HG03432 (cell line): ENCODE results near the gene PCBD1.

Source experiments
- ATAC-seq: cut with Tn5 transposase; IDR thresholded peaks from one replicate; pipeline ENCODE4 v1.9.1; 2021; ENCODE audit warnings: mild to moderate bottlenecking, moderate library complexity; ENCODE audit not compliant: unreplicated experiment

PCBD1 gene

GRCh38 chr10:70905071-70906021 lies 17.0 kb upstream of the PCBD1 start:
- ATAC-seq: no peak

GRCh38 chr10:70903262-70903921 lies 15.0 kb upstream of the PCBD1 start:
- no peak for ATAC-seq

- ATAC-seq: no peak
Measured at GRCh38 chr10:70902661-70903261, 14.4 kb upstream of the PCBD1 start.

GRCh38 chr10:70901276-70901878 lies 13.0 kb upstream of the PCBD1 start:
- ATAC-seq: no peak

DNA sequence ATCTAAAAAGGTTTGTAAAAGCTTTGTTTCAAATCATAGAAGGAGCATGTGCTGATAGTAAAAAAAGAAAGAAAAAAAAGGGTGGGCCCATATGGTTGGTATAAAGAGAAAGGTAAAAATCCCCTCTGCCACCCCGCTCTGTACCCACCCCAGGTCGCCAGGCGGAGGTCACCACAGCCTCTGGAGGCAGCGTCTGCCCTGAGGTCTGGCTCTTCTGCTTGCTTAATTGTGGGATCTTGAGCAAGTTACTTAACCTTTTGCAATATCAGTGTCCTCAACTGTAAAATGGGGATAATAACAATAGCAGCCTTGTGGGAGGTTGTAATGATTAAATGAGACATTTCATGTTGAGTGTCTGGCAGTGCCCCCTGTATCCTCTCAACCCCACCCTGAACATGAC lies 10.7 kb upstream of the PCBD1 start:
- ATAC-seq: no peak

DNA sequence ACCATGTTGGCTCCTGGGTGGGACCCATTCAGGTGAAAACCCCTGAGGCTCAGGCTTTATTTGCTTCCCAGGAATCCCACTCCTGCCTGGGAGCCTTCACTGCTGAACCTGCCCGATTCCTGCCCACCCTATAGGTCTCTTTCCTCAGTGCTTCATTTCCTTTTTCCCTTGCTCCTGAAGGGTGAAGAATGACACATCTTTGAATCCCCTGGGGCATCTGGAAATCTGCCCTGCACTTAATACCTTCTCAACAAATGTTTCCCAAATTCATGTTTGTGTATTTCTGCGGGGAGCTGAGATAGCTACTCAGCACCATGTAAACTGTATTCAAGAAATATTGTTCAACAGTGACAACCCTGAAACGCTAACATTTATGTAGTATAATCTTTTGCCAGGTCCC lies 10.3 kb upstream of the PCBD1 start:
- no peak for ATAC-seq

GRCh38 chr10:70896551-70896950 lies 8.2 kb upstream of the PCBD1 start:
- ATAC-seq: no peak

DNA sequence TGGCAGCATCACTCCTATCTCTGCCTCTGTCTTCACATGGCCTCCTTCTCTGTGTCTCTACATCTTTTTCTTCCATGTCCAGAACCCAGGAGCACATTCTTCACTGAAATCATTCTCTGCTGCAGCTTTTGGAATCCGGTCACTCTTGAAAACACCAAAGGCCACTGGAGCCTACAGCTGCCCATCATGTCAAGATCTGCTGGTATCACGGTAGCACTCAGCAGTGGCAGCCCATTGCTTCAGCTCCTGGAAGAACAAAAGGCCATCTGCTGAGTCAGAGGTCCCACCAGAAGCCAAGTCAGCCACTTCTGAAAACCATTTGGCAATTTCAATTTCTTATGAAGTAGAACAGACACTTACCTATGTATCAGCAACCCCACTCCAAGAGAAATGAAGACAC lies 6.1 kb upstream of the PCBD1 start:
- ATAC-seq: no peak

DNA sequence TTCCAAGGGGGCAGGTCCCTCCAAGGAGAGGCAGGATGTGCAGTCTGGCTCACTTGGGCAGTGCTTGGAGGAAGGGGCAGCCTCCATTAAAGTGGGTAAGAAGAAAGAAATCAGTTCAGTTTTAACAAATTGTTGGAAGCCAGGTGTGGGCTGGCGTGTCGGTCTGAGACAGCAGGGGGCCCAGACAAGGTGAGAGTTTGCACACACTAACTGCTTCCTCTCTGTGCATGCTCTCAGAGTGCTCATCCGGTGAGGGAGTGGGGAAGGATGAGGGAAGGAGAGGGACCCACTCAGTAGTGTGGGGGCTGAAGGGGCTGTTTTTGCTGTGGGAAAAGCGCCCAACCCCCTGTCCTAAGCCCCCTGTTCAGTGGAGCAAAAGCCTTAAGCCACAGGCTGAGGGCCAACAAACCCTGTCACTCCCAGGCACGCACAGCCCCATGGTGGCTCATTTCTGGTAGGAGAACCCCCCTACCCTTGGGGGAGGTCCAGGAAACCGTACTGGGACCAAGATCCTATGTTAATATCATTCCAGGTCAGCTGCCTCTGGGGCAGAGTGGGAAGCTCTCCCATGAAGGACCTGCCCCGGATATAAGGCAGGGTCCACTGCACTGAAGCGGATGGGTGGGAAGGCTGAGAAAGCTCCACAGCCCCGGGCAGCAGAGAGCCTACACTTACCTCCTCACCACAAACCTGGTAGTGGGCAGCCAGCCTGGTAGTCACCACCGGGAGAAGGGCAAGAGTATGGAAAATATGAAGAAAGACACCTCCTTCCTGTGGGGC lies 5.1 kb upstream of the PCBD1 start:
- no peak for ATAC-seq

- ATAC-seq: no peak
Measured at GRCh38 chr10:70892631-70893030, 4.3 kb upstream of the PCBD1 start.

- ATAC-seq: no peak
Measured at GRCh38 chr10:70891627-70892026, 3.3 kb upstream of the PCBD1 start.

DNA sequence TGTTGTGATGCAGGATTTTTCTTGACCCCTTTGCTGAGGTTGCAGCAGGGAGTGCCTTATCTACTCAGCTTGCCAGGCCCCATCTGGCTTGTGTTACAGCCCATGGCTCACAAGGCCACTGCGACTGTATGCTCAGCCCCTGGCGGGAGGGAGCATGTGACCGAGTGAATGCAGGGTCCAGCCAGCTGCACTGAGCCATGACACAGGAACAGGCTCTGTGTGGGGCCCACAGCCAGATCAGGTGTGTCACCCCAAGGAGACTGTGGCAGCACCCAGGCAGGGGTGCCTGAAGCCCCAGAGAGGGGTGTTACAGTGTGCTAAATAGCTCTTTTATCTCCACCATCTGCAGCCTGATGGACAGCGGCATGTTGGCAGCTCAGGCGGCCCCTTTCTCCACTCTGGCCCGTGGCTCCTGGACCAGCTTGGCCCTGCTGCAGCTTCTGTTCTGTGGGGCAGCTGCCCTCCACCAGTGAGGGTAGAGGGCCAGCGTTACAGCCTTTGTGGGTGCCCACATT lies 2.6 kb upstream of the PCBD1 start:
- ATAC-seq: no peak

- no peak for ATAC-seq
Measured at GRCh38 chr10:70889291-70889690, 926 bp upstream of the PCBD1 start.

GRCh38 chr10:70886921-70887665 lies 1.3 kb downstream of the PCBD1 start:
- no peak for ATAC-seq

DNA sequence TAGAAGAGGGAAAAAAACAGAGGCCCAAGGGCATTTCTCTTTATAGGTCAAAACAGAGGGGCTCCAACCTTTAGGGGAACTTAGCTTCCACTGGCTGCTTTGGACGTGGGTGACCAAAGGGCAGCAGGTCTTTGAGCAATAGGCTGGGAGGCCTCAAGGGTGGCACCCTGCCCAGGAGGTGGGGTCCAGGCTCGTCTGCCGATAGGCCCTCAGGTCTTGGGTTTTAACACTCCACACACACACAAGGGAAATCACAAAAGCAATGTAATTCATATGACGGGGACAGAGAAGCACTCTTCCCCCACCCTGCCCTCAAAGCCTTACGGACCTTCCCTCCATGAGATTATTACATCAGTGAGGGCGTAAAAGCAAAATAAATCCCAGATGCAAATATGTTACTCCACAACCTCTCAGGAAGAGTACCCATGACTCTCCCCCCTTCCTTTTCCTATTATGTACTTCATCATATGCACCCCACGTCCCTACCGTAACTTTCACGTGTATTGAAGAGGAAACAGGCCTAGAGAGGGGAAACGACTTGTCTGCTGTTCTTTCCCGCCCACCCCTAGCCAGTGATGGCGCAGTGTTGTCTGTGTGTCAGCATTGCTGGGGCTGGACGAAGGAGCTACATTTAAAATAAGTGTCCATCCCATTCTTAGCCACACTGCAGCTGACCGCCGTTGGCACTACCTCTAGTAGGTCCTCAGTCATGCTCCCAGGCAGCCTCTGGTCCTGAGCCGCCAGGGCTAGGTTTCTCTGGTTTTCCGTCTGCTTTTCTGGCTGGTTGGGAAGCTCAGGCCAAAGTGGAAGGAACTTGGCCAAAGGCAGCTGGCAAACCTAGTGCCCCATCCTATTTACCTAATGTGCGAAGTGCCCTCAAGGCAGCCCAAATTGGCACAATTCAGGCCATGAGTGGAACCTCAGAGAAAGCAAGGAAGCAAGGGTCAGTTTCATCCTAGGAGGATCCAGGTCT lies 2.1 kb downstream of the PCBD1 start:
- ATAC-seq: no peak

- ATAC-seq: no peak
Measured at GRCh38 chr10:70885481-70885880, 2.9 kb downstream of the PCBD1 start.

GRCh38 chr10:70884741-70885140 lies 3.6 kb downstream of the PCBD1 start:
- no peak for ATAC-seq

DNA sequence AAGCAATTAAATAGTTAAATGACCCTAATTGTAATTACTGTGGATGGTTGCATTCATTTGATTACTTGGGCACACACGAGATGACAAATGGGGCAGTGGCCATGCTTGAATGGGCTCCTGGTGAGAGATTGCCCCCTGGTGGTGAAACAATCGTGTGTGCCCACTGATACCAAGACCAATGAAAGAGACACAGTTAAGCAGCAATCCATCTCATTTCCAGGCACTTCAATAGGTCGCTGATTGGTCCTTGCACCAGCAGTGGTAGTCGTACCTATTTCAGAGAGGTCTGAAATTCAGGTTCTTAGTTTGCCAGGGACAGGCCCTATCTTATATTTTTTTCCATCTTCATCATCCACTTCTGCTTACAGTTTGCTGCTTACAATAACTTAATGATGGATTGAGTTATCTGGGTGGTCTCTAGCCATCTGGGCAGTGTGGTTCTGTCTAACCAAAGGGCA lies 8.3 kb downstream of the PCBD1 start:
- ATAC-seq: peak; percentile 64
